ENCODE results near the gene TYW1.
"Not testable (repeated sequence)": the region's sequence is repeated elsewhere in the genome, so short reads cannot be mapped to it uniquely, and the experiment has no call there.

DNA sequence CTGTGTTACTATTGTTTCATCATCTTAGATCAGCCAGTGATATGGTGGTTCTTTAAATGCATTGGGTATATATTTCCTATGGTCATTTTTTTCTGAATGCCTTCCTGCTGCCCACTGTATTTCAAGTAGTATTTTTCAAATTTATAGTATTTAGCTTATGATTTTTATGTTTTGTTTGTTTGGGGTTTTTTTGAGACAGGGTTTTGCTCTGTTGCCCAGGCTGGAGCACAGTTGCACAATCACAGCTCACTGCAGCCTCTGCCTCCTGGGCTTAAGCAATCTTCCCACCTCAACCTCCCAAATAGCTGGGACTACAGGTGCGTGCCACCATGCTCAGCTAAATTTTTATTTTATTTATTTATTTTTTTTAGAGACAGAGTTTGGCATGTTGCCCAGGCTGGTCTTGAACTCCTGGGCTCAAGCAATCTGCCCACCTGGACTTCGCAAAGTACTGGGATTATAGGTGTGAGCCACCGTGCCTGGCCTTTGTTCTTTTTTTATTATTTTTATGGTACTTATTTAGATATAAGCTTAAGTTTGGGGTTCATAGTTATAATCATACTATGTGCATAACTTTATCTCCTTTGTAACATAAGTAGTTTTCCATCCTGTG is 149.1 kb downstream of the TYW1 start:
- TF ChIP-seq, protein P1, sequence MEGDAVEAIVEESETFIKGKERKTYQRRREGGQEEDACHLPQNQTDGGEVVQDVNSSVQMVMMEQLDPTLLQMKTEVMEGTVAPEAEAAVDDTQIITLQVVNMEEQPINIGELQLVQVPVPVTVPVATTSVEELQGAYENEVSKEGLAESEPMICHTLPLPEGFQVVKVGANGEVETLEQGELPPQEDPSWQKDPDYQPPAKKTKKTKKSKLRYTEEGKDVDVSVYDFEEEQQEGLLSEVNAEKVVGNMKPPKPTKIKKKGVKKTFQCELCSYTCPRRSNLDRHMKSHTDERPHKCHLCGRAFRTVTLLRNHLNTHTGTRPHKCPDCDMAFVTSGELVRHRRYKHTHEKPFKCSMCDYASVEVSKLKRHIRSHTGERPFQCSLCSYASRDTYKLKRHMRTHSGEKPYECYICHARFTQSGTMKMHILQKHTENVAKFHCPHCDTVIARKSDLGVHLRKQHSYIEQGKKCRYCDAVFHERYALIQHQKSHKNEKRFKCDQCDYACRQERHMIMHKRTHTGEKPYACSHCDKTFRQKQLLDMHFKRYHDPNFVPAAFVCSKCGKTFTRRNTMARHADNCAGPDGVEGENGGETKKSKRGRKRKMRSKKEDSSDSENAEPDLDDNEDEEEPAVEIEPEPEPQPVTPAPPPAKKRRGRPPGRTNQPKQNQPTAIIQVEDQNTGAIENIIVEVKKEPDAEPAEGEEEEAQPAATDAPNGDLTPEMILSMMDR (IDR thresholded peaks at IDR 0.05) = not testable (repeated sequence)
- TF ChIP-seq POLR2A (IDR thresholded peaks at IDR 0.05; ENCODE audit: low read depth); POLR2AphosphoS5 (IDR thresholded peaks at IDR 0.05); EP300 (IDR thresholded peaks at IDR 0.05): not testable (repeated sequence)

Measured in esophagus muscularis mucosa (tissue), 4 donors.